ENCODE data around the gene DDIT4.

DNA sequence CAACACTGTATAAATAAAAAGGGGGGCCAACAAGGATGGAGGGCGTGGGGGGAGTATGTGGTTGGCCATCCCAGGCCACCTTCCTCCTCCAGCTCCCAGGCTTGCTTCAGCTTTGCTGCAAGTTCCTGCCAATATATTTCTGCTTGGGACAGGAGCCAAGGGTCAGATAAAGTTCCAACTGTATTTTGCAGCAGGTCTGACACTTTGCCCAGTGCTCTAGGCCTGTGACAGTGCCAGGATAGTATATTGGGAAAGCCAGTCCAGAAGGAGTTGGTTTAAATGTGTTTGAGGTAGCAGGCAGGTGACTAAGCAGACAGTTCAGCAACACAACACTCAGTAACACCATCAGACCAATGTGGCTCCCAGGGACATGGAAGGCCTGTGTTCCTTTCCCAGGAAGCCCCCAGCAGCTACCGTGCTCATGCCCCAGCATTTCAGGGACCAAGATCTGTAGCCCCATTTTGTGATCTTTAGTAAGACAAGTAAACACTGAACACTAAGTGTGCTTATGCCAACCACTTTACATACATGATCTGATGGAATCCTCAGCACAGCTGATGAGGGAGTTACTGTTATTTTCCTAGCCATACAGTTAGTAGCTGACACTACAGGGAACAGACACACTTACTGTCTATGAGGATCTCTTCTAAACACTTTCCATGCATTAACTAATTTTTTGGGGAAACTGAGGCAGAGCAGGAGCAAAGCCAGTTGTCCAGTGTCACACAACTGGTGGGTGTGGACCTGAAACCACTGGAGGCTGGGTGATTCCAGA lies 42.1 kb downstream of the DDIT4 start:
- TF ChIP-seq, protein P1, sequence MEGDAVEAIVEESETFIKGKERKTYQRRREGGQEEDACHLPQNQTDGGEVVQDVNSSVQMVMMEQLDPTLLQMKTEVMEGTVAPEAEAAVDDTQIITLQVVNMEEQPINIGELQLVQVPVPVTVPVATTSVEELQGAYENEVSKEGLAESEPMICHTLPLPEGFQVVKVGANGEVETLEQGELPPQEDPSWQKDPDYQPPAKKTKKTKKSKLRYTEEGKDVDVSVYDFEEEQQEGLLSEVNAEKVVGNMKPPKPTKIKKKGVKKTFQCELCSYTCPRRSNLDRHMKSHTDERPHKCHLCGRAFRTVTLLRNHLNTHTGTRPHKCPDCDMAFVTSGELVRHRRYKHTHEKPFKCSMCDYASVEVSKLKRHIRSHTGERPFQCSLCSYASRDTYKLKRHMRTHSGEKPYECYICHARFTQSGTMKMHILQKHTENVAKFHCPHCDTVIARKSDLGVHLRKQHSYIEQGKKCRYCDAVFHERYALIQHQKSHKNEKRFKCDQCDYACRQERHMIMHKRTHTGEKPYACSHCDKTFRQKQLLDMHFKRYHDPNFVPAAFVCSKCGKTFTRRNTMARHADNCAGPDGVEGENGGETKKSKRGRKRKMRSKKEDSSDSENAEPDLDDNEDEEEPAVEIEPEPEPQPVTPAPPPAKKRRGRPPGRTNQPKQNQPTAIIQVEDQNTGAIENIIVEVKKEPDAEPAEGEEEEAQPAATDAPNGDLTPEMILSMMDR (IDR thresholded peaks at IDR 0.05; ENCODE audit: insufficient read depth, low read length) = no peak
- TF ChIP-seq POLR2AphosphoS5 (IDR thresholded peaks at IDR 0.05; ENCODE audit: low read depth) (no peak), GABPA (IDR thresholded peaks at IDR 0.05; ENCODE audit: low read depth) (no peak), SPI1 (IDR thresholded peaks at IDR 0.05; ENCODE audit: borderline replicate concordance, low read depth) (no peak)
- TF ChIP-seq, protein P2, sequence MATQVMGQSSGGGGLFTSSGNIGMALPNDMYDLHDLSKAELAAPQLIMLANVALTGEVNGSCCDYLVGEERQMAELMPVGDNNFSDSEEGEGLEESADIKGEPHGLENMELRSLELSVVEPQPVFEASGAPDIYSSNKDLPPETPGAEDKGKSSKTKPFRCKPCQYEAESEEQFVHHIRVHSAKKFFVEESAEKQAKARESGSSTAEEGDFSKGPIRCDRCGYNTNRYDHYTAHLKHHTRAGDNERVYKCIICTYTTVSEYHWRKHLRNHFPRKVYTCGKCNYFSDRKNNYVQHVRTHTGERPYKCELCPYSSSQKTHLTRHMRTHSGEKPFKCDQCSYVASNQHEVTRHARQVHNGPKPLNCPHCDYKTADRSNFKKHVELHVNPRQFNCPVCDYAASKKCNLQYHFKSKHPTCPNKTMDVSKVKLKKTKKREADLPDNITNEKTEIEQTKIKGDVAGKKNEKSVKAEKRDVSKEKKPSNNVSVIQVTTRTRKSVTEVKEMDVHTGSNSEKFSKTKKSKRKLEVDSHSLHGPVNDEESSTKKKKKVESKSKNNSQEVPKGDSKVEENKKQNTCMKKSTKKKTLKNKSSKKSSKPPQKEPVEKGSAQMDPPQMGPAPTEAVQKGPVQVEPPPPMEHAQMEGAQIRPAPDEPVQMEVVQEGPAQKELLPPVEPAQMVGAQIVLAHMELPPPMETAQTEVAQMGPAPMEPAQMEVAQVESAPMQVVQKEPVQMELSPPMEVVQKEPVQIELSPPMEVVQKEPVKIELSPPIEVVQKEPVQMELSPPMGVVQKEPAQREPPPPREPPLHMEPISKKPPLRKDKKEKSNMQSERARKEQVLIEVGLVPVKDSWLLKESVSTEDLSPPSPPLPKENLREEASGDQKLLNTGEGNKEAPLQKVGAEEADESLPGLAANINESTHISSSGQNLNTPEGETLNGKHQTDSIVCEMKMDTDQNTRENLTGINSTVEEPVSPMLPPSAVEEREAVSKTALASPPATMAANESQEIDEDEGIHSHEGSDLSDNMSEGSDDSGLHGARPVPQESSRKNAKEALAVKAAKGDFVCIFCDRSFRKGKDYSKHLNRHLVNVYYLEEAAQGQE (IDR thresholded peaks at IDR 0.05; ENCODE audit: insufficient replicate concordance, low read depth) = no peak

All from HL-60 (cell line).